Inflammatory macrophage (primary cell): ENCODE data around the gene ADCY4.
"Not testable (repeated sequence)": the region's sequence is repeated elsewhere in the genome, so short reads cannot be mapped to it uniquely, and the experiment has no call there.

ENCODE experiments used
- DNase-seq, 2 donors: peaks; one replicate each; pipeline ENCODE4 v3.0.0-alpha.2; 2020 to 2022
- total RNA-seq, 18 experiments: gene quantifications; one replicate each; lab custom pipeline; 2026; ENCODE audit warnings: mixed read lengths in 6 of 18, inconsistent platforms in 2 of 18; lab: John Stamatoyannopoulos, UW

The ADCY4 gene
- total RNA-seq, result 0.80 to 7.8 (median 3.6) reads per million in 18 experiments

GRCh38 chr14:24334431-24335291, at the start of gene ADCY4:
Gene ADCY4, minus strand, starts transcription at chr14:24335071. Its CDS starts 419 bp downstream, at chr14:24334652.
- no peak for DNase-seq

- no peak for DNase-seq
Measured at GRCh38 chr14:24384169-24384568, 49.3 kb upstream of the ADCY4 start.

- DNase-seq, result no peak
Measured at GRCh38 chr14:24382064-24382371, 47.1 kb upstream of the ADCY4 start.

- DNase-seq, result no peak
Measured at GRCh38 chr14:24381363-24382063, 46.6 kb upstream of the ADCY4 start.

- DNase-seq, result no peak
Measured at GRCh38 chr14:24379907-24380730, 45.2 kb upstream of the ADCY4 start.

- DNase-seq, result no peak
Measured at GRCh38 chr14:24378981-24379906, 44.4 kb upstream of the ADCY4 start.

- DNase-seq, result no peak
Measured at GRCh38 chr14:24378327-24378726, 43.5 kb upstream of the ADCY4 start.

- no peak for DNase-seq
Measured at GRCh38 chr14:24377657-24378056, 42.8 kb upstream of the ADCY4 start.

- no peak for DNase-seq
Measured at GRCh38 chr14:24377126-24377525, 42.3 kb upstream of the ADCY4 start.

- no peak for DNase-seq
Measured at GRCh38 chr14:24376448-24377070, 41.7 kb upstream of the ADCY4 start.

- DNase-seq, result no peak
Measured at GRCh38 chr14:24372701-24373416, 38.0 kb upstream of the ADCY4 start.

GRCh38 chr14:24371605-24372004, 36.7 kb upstream of the ADCY4 start:
- not testable (repeated sequence) for DNase-seq

- no peak for DNase-seq
Measured at GRCh38 chr14:24370748-24371147, 35.9 kb upstream of the ADCY4 start.

GRCh38 chr14:24369907-24370687, 35.2 kb upstream of the ADCY4 start:
- no peak for DNase-seq

GRCh38 chr14:24369463-24369862, 34.6 kb upstream of the ADCY4 start:
- DNase-seq, result no peak

- DNase-seq, result no peak
Measured at GRCh38 chr14:24368562-24369252, 33.8 kb upstream of the ADCY4 start.

GRCh38 chr14:24368212-24368561, 33.3 kb upstream of the ADCY4 start:
- DNase-seq, result no peak

- DNase-seq, result no peak
Measured at GRCh38 chr14:24367514-24368211, 32.8 kb upstream of the ADCY4 start, which contains the start of gene NFATC4. Gene NFATC4, plus strand, starts transcription at chr14:24368184. Its CDS starts 157 bp downstream, at chr14:24368341.
